Stimulated activated CD8-positive, alpha-beta memory T cell treated with anti-CD3 and anti-CD28 coated beads, Interleukin-4, amount 100 ng/mL, for 1 hour (primary cell): Measurements from ENCODE around the gene BMP6.
"Not testable (repeated sequence)": the region's sequence is repeated elsewhere in the genome, so short reads cannot be mapped to it uniquely, and the experiment has no call there.

Source experiments
- DNase-seq, 2 donors: peaks; one replicate each; pipeline ENCODE4 v3.0.0-alpha.2; 2020; ENCODE audit warnings: low read depth in 2 of 2, low spot score in 1 of 2

The BMP6 gene

GRCh38 chr6:7881765-7882500 lies 156.0 kb downstream of the BMP6 start:
- no peak for DNase-seq

GRCh38 chr6:7882505-7883257 lies 156.8 kb downstream of the BMP6 start:
- DNase-seq = no peak

GRCh38 chr6:7883381-7883780 lies 157.5 kb downstream of the BMP6 start:
- no peak for DNase-seq

GRCh38 chr6:7886132-7886531 lies 160.2 kb downstream of the BMP6 start:
- no peak for DNase-seq

- no peak for DNase-seq
These were observed 161.5 kb downstream of the BMP6 start for GRCh38 chr6:7887278-7887991.

- DNase-seq = no peak
These were observed 162.9 kb downstream of the BMP6 start for GRCh38 chr6:7888587-7889357.

- DNase-seq = no peak
These were observed 165.4 kb downstream of the BMP6 start for GRCh38 chr6:7891078-7891872.

GRCh38 chr6:7892367-7892766 lies 166.5 kb downstream of the BMP6 start:
- DNase-seq = not testable (repeated sequence)

GRCh38 chr6:7893342-7893741 lies 167.4 kb downstream of the BMP6 start:
- no peak for DNase-seq

- DNase-seq = no peak
These were observed 168.6 kb downstream of the BMP6 start for GRCh38 chr6:7894262-7895124.

GRCh38 chr6:7895125-7895423 lies 169.2 kb downstream of the BMP6 start:
- DNase-seq = no peak

GRCh38 chr6:7896465-7896987 lies 170.6 kb downstream of the BMP6 start:
- no peak for DNase-seq

- DNase-seq = no peak
These were observed 171.7 kb downstream of the BMP6 start for GRCh38 chr6:7897461-7898192.

- not testable (repeated sequence) for DNase-seq
These were observed 172.3 kb downstream of the BMP6 start for GRCh38 chr6:7898193-7898586.

- no peak for DNase-seq
These were observed 173.4 kb downstream of the BMP6 start for GRCh38 chr6:7899101-7899888.

GRCh38 chr6:7899889-7900213 lies 174.0 kb downstream of the BMP6 start:
- no peak for DNase-seq

GRCh38 chr6:7900621-7901020 lies 174.7 kb downstream of the BMP6 start:
- DNase-seq = no peak

- no peak for DNase-seq
These were observed 175.2 kb downstream of the BMP6 start for GRCh38 chr6:7901056-7901455.
